OCI-M2 (cell line): ENCODE results near the gene JAG1.
"Not testable (repeated sequence)": the region's sequence is repeated elsewhere in the genome, so short reads cannot be mapped to it uniquely, and the experiment has no call there.

Source experiments
- DNase-seq: peaks from one replicate; lab custom pipeline; 2025; ENCODE audit not compliant: unreplicated experiment; lab: John Stamatoyannopoulos, UW

JAG1 gene

DNA sequence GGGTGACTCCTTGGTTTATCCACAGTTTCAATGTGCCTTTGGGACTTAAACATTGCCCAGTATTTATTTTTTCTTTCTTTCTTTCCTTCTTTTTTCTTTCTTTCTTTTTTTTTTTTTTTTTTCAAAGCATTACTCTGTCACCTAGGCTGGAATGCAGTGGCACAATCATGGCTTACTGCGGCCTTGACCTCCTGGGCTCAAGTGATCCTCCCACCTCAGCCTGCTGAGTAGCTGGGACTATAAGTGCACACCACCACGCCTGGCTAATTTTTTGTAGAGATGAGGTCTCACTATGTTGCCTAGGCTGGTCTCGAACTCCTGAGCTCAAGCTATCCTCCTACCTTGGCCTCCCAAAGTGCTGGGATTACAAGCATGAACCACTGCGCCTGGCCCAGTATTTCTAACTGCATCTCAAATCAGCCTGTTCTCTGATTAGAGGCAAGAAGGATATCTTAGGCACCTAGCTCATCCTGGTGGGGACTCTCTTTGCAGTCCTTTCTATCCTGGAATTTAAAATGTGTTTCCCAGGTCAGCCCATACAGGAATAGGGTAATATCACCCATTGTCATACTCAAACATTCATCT is 56.2 kb downstream of the JAG1 start:
- not testable (repeated sequence) for DNase-seq

DNA sequence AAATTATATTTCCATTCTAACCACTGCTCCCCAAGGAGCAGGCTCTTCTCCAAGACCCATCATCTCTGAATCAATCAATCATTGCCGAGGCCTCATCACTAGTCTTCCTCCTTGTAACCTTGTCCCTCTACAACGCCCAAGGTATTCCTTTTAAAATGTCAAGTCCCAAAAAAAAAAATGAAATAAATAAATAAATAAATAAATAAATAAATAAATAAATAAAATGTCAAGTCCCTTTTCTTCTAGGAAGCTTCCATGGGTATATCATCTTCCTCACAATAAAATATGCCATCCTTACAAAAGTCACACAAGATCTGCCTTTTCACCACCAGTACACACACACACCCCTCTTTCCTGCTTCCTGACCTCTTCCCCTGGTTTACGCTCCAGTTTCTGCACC is 57.6 kb downstream of the JAG1 start:
- DNase-seq, result no peak

DNA sequence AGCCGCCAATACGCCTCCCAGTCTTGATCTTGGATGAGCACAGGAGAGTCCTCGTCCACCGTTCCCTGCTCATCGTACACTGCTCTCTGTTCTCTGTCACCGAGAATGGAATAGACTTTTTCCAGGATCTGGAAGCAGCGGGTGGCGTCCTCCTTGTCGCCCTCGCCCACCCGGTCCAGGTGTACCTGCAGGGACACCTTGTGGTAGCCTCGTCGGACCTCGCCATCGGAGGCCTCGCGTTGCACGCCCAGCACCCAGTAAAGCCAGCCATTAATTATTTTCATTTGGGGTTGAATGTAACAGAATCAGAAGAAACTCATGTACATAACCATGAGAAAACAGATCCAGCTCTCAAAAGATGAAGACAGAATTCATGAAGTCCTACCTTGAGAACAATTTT is 59.9 kb downstream of the JAG1 start:
- no peak for DNase-seq

DNA sequence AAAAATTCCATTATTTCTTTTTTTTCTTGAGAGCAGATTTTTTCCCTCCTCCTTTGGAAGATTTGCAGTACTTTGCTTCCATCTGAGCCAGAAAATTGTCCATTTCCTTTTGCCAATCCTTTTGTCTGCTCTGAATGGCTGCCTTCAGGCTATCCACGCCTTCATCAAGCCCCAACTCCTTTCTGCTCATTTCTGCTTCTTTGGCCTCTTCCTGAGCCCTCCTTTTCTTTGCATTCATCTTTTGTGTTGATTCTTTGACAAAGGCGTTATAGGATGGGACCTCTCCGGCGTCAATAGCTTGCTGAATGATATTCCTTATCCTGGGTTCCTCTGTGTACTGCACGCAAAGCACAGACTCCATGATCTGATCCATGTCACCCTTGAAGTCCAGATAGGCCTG is 60.4 kb downstream of the JAG1 start:
- not testable (repeated sequence) for DNase-seq

DNA sequence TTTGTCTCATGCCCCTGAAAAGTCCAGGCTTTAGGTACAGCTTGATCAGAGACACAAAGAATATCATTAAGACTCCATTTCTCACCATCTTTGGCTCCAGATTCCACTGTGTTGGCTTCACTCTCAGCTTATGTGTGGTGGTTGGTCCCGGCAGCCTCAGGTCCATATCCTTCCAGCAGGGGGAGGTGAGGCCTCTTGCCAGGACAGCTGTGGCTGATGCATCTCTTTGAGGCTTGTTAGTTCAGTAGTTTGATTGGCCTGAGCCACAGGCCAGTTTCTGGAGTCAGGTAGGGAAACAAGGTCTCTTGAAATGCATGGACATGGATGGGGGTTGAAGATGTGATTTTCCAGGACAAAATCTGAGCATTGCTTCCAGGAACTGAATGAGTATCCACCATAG is 62.4 kb downstream of the JAG1 start:
- DNase-seq, result no peak

DNA sequence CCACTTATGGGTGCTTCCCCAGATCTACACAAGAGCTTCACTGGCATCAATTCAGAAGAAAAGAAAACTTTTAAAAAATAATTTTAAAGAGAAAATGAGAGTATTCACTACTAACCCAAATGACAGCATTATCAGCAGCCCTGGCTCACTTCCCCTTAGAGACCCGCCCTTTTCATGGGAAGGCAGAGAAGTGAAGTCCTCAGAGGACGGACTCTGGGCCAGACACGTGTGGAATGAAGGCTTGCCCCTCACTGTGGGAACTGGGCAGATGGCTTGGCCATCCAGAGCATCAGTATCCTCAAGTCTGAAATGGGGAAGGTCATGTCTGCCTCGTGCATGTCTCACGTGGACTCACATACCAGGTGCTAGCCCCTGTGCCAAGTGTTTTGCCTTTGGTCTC is 63.5 kb downstream of the JAG1 start:
- no peak for DNase-seq

DNA sequence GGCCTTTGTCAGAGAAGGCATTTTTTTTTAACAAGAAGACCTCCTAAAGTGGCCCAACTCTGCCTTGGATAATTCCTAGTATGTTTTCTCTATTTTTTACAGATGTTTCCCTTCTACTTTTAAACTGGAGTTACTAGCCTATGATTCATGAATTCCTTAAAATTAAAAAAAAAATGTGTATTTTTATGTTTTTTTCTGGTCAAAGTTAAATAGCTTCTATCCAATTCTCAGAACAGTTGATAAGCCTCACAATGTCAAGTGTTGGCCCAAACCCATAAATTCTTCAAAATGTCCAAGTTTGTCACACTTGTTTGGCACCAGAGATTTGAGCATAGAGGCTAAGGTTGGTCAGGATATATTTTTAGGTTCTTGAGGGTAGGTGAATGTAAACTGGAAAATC is 64.0 kb downstream of the JAG1 start:
- no peak for DNase-seq

DNA sequence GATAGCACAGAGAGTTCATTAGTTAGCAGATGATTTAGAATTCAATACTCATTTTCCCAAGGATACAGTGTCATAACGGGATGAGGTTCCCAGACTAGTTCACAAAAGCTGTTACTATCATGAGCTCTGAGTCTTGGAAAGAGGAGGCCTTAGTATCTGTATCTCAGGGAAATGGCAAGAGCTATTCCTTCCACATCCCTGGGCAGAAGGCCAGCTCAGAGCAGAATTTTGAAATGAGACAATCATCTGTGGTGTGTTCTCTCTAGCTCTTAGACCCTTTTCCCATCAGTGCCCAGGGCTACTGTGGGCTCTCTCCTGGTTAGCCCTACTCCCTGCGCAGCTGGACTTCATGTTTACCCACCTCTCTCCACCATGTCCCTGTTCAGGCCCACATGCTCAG is 64.5 kb downstream of the JAG1 start:
- no peak for DNase-seq

DNA sequence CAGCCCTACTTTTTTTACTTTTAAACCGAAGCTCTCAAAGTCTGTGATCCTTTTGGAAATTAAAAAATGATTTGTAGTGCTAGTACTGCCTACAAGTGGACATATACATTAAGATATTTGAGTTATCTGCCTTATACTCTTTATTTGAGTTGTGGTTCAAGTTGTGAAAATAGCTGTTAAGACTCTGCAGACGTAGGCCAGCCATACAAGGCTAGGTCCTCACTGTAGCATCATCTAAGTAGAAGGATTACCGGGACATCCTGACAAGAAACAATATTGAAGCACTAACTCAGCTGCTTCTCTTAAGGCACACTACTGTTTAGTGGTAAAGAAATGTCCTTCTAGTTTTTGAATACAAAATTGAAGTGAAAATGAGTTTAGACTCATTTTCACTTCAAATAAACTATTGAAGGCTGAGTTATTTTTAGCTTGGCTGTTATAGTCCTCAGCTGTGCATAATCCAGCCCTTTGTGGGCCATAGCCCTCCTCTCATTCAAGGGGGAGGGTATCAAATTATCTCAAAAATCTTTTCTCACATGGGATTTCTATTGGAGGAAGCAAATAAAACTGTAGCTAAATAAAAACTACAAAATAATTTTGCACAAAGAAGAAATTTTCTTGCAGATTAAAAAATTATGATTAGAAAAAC is 68.1 kb downstream of the JAG1 start:
- DNase-seq, result no peak

DNA sequence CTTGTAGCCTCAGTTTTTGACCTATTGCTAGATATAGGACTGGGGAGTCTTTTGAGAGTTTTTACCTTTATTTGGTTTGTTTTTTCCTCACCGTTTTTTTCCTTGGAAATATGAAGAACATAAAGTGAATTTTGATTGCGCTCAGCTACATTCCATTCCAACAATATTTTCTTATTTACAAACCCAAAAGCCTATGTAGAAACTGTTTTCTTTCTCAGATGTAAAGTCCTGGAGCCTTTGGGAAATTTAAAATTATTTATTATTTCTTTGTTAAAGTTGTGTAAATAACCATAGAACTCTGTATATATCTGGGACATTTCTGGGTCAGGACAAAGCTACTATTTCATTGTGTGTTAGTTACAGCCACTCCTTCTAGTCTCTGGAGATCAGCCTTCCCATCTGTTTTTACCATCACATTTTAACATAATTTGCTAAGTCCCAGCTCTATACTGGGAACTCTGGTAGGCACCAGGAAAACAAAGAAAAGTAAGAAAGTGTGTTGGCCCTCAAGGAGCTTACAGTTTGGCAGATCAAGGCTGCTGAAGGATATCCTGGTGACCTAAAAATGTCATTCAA is 68.8 kb downstream of the JAG1 start:
- no peak for DNase-seq

DNA sequence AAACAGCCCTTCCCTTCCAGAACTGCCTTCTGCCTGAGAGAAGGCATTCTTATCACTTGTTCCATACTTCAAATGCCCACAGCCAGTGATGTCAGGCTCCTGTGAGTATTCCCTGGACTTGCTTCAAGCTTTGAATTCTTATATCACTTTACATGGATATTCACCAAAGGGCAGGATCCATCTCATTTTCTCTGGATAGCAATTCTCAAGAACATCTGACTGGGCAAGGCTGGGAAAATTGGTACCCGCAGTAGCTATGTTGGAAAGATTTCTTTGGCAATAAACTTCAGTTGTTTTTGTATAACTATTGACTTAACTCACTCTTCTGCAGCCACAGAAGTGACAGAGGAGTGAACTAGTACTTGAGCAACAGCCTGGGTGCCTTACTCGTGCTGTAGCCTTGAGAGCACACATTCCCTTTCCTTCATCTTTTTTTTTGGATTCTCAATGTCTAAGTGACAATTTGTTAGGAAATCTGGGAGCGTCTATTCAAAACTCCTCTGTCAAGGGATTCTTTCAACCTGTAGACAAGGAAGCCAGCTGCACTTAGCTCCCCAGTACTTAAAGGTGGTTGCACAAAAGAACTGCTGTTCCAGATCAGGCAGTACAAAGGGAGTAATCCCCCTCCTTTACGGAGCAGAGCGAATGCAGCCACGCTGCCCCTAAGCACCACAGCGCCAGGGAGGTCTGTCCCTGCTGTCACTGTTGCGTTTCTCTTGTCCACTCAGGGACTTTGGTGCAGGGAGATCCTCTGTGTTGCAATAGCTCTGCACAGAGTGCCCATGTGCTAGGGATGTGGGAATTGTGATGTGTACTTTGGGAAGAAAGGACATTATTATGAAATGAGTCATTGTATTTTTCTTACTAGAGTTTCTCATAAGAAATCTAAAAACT is 69.6 kb downstream of the JAG1 start:
- no peak for DNase-seq

DNA sequence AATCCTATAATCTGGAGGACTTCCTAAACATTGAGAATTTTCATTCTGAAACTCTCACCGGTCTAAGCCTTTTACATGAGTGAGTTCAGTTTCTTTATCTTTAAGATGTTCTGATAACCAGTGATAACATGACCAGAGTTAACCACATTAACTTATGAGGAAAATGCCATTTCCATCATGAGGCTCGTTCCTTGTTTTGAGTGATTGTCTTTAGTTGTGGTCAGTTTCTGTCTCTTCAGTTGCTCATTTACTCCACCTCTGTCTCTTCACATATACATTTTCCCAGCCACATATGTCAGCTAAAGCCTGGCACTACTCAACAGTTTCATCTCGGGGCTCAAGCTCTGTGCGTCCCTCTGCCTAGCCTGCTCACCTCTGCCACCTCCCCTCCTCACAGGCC is 70.4 kb downstream of the JAG1 start:
- DNase-seq, result no peak

DNA sequence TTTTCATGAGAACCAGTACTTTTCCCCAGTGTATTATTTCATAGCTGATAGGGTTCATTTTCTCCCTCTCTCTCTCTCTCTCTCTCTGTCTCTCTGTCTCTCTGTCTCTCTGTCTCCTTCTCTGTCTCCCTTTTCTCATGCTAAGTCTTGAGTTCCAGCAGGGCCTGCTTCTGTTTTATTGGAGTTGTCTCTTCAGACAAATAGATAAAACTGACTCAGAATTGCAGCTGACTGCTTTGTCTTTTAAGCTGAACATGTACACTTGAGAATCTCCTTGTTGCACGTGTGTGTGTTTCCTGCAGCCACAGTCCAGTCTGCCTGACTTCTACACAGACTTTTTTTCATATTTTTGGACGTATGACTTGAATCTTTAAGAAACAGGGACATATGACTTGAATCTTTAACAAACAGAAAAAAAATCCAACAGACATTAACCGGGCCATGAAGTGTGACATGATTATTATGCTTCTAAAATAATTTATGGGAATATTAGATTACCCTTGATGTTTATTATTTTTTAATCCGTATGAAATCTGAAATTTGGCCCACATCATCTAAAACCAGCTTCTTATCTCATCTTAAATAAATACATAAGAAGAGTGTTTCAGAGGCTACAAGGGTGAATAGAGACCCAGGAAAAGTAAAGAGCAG is 71.5 kb downstream of the JAG1 start:
- DNase-seq, result no peak

DNA sequence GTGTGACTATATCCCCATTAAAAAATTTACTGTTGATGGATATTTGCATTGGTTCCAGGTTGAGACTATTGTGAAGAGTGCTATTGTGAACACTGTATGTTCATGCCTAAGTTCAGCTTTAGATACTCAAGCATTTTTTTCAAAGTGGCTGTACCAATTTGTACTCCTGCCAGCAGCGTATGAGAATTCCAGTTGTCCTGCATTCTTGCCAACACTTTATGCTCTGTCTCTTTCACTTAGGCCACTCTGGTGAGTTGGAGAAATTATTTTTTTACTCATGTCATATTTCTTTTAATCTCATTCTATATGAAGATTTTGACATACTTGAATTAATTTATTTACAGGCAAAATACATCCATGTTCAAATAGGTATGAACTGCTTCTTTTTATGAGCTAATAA is 76.2 kb downstream of the JAG1 start:
- DNase-seq, result no peak

DNA sequence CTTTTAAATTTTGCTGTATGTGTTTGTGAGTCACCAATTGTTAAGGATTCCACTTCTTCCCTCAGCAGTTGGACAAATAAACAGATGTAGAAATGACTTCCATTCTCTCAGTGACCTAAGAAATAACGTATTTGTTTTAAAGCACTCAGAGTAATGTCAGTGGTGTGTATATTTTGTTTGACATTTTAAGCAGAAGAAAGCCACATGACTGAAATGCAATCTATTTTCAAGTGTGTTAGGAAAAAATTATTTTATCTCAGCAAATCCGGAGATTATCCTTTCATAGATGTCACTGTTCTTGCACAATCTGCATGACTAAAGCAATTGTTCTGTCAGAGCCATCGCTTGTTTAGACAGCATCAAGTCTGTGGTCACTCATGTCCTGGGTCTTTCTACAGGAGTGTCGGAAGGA is 77.1 kb downstream of the JAG1 start:
- DNase-seq, result no peak

DNA sequence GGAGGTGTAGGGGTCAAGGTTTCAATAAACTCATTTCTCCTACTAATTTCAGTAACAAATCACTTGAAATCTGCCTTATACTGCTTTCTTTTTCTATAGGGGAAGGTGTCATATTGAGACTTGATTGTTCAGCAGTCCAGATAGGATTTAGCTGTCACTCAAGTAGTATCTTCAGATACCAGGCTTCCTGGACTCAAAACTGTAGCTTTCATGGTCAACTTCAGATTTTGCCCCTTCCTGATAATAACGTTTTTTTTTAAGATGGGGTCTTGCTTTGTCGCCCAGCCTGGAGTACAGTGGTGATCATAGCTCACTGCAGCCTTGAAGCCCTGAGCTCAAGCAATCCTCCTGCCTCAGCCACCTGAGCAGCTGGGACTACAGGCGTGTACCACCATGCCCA is 77.8 kb downstream of the JAG1 start:
- DNase-seq, result no peak

DNA sequence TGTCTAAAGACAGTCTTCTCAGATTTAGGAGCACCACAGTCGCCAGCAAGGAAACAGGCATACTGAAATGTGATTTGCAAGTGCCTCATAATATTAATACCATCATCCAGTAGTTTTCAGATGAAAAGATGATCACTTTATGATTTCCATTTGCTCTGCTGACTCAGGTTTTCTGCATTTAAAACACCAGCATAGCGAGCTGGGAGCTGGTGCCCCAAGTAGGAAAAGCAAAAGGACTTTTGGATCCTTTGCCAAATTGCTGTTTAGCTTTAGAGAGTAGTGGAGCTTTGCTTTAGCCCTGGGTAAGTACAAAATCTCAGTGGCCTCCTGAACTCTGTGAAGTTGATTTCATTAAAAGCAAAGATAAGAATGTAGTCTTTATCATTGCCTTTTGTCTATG is 78.5 kb downstream of the JAG1 start:
- no peak for DNase-seq

DNA sequence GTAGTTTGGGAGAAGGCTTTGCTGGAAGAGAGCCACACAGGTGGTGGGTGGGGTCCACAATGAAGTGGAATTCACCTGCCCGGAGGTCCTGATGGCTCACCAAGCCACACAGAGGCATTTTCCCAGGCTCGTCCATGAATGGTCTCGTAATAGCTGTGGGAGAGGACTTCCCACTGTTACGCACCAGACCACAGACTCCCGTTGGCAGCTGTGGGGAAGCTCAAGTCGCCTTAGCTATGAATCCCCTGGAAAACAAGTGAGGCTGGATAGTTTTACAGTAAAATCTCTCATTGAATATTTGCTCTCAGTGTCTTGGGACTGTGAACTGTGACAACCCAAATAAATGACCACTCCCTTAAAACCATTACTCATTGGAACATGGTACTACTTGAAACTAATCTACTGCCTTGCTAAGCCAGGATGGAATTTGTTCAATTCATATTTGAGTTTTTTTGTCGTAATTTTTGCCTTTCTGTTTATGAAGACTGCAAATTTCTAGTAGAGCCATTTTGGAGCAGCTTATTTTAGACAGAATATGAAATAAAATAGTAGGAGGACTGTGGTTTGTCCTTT is 79.4 kb downstream of the JAG1 start:
- no peak for DNase-seq

DNA sequence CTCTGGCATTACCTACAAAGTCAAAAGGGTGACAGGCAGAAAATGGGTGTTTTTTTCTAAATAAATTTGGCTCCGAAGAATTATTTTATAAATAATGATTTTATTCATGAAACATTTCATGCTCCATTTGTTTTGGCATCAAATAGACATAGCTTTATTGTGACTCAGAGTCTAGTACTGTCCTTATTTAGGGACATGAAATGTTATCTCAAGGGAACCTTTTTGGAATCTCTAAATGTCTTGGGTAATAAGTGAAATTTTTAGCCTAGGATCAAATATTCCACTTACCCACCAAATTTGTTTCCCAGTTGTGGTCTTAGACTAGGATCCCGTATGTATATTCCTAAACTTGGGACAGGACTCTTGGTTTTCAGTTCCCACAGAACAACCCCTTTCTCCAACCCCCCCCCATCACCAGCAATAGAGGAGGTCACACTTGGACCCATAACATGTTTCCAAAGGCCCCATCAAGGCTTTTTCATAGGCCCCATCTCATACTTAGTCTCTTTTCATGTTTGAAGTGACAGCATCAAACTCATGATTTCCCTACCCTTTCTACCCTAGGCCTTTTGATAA is 81.8 kb downstream of the JAG1 start:
- no peak for DNase-seq

DNA sequence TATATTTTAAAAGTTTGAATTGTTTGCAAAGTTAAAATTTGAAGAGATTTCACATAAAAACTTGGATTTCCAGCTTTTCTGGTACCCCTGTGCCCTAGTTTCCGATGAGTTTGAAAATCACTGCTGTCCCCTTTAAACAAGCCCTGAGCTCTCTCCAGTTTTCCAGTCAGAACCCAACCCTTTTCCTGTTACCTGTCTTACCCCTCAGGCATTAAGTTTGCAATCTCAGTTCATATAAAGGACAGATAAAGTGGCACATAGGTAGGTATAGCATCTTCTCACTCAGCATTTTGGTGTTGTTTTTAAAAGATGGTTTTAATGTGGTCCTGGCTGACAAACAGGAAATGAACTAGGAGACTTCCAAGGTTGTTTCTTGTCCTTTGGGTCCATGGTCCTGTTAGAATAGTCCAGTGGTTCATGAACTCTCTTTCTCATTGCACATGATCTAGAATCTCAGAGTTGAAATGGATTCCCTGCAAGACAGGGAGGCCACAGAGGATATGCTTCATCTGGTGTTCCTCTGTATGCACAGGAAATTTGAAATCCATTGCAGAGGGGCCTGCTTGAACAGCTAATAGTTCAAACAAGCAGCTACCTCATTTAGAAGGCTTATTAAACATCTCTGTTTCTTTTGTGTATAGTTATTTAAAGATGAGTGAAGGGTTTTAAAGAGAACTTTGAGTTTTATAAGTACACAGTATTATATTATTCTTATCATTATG is 82.7 kb downstream of the JAG1 start:
- no peak for DNase-seq
